GM23338 (cell line): ENCODE data around the gene FUNDC2. TPM values are rescaled to one million over a fixed set of nuclear protein-coding genes. Genes with fewer than 3 reads are reported as not detected.

Source experiments
- ATAC-seq: fragments of 200-7000 bp; cut with Tn5 transposase; 3 replicates; pipeline ENCODE4 v1.9.1; 2020
- DNase-seq: peaks from one replicate; pipeline ENCODE4 v3.0.0-alpha.2; 2015; ENCODE audit warnings: low spot score
- H2AFZ ChIP-seq: fragments of 200-600 bp; sonication (generic); 2 replicates; pipeline ENCODE4 v1.8.0; 2016; ENCODE audit warnings: antibody characterized with exemption, mild to moderate bottlenecking, moderate library complexity
- H3F3A ChIP-seq: fragments of 200-600 bp; sonication (generic); replicated peaks from 2 replicates; pipeline ENCODE4 v1.8.0; 2017; ENCODE audit warnings: antibody characterized with exemption, mixed run types, low read depth
- H3K27ac ChIP-seq: fragments of 200-600 bp; sonication (generic); 2 replicates; pipeline ENCODE4 v1.6.1; 2016; ENCODE audit warnings: low read depth
- H3K27me3 ChIP-seq: fragments of 200-600 bp; sonication (generic); 2 replicates; pipeline ENCODE4 v1.8.0; 2016; ENCODE audit warnings: mild to moderate bottlenecking, mixed run types, moderate library complexity; ENCODE audit not compliant: insufficient read depth
- H3K36me3 ChIP-seq: fragments of 200-600 bp; sonication (generic); 2 replicates; pipeline ENCODE4 v1.8.0; 2016; ENCODE audit warnings: mild to moderate bottlenecking; ENCODE audit not compliant: insufficient read depth
- H3K4me1 ChIP-seq: fragments of 200-600 bp; sonication (generic); 2 replicates; pipeline ENCODE4 v1.8.0; 2016; ENCODE audit warnings: mild to moderate bottlenecking, moderate library complexity; ENCODE audit not compliant: insufficient read depth
- H3K4me2 ChIP-seq: fragments of 200-600 bp; sonication (generic); 2 replicates; pipeline ENCODE4 v1.7.1; 2017; ENCODE audit warnings: mixed run types
- H3K4me3 ChIP-seq: fragments of 200-600 bp; sonication (generic); 2 replicates; pipeline ENCODE4 v1.6.1; 2016; ENCODE audit warnings: mixed run types
- H3K79me2 ChIP-seq: fragments of 200-600 bp; sonication (generic); replicated peaks from 2 replicates; pipeline ENCODE4 v1.8.0; 2017; ENCODE audit warnings: mild to moderate bottlenecking; ENCODE audit not compliant: insufficient read depth
- H3K9me2 ChIP-seq: fragments of 200-600 bp; sonication (generic); 2 replicates; pipeline ENCODE4 v1.8.0; 2017; ENCODE audit not compliant: insufficient read depth
- H4K20me1 ChIP-seq: fragments of 200-600 bp; sonication (generic); replicated peaks from 2 replicates; pipeline ENCODE4 v1.8.0; 2017; ENCODE audit warnings: mild to moderate bottlenecking; ENCODE audit not compliant: insufficient read depth
- H3K27ac Mint-ChIP-seq: 2 replicates; pipeline ENCODE4 v1.8.0; 2020; ENCODE audit warnings: inconsistent platforms, mild to moderate bottlenecking, moderate library complexity, mixed read lengths
- H3K27me3 Mint-ChIP-seq: 3 replicates; pipeline ENCODE4 v1.8.0; 2022; ENCODE audit warnings: low read depth, mild to moderate bottlenecking, moderate library complexity, mixed read lengths, inconsistent platforms; ENCODE audit not compliant: insufficient read depth, poor library complexity
- H3K36me3 Mint-ChIP-seq: 3 replicates; pipeline ENCODE4 v1.8.0; 2021; ENCODE audit warnings: low read depth, mild to moderate bottlenecking, inconsistent platforms, moderate library complexity, mixed read lengths
- H3K4me1 Mint-ChIP-seq: 3 replicates; pipeline ENCODE4 v1.8.0; 2020; ENCODE audit warnings: mild to moderate bottlenecking, inconsistent platforms, mixed read lengths
- H3K4me3 Mint-ChIP-seq: 3 replicates; pipeline ENCODE4 v1.8.0; 2021; ENCODE audit warnings: moderate library complexity, mild to moderate bottlenecking, inconsistent platforms, mixed read lengths
- H3K9me3 Mint-ChIP-seq: 3 replicates; pipeline ENCODE4 v1.8.0; 2020; ENCODE audit warnings: moderate library complexity, mild to moderate bottlenecking, inconsistent platforms, mixed read lengths
- CREB1 ChIP-seq: fragments of 250-450 bp; sonication (Bioruptor Pico); IDR thresholded peaks from 2 replicates; pipeline ENCODE4 v1.5.0; 2020; ENCODE audit warnings: low read depth, mild to moderate bottlenecking, moderate library complexity
- CTCF ChIP-seq, 2 experiments: fragments of 200-600 bp in 1 of 2; sonication (generic) in 1 of 2; conservative IDR thresholded peaks; 2 replicates each; pipeline versions ENCODE4 v1.5.1 to v1.6.1; 2016 to 2017; ENCODE audit warnings: antibody characterized with exemption in 2 of 2, low read depth in 2 of 2, mild to moderate bottlenecking in 2 of 2, moderate library complexity in 1 of 2
- ETS1 ChIP-seq: IDR thresholded peaks from 2 replicates; pipeline ENCODE4 v1.6.1; 2016; ENCODE audit warnings: antibody characterized with exemption
- EZH2 ChIP-seq: fragments of 200-600 bp; sonication (generic); IDR thresholded peaks from one replicate; pipeline ENCODE4 v1.8.0; 2017; ENCODE audit warnings: antibody characterized with exemption, mild to moderate bottlenecking, low read depth; ENCODE audit not compliant: unreplicated experiment
- EZH2phosphoT487 ChIP-seq: fragments of 200-600 bp; sonication (generic); IDR thresholded peaks from one replicate; pipeline ENCODE4 v1.8.1; 2018; ENCODE audit warnings: antibody characterized with exemption; ENCODE audit not compliant: unreplicated experiment
- JUNB ChIP-seq: IDR thresholded peaks from one replicate; pipeline ENCODE4 v1.6.1; 2016; ENCODE audit warnings: antibody characterized with exemption; ENCODE audit not compliant: unreplicated experiment
- NANOG ChIP-seq: IDR thresholded peaks from 2 replicates; pipeline ENCODE4 v1.6.1; 2016; ENCODE audit warnings: antibody characterized with exemption, borderline replicate concordance
- POLR2AphosphoS5 ChIP-seq: IDR thresholded peaks from 2 replicates; pipeline ENCODE4 v1.6.1; 2016; ENCODE audit warnings: antibody characterized with exemption, low read depth
- REST ChIP-seq: IDR thresholded peaks from one replicate; pipeline ENCODE4 v1.6.1; 2018; ENCODE audit warnings: antibody characterized with exemption; ENCODE audit not compliant: unreplicated experiment
- STAT1 ChIP-seq: IDR thresholded peaks from one replicate; pipeline ENCODE4 v1.6.1; 2016; ENCODE audit warnings: antibody characterized with exemption; ENCODE audit not compliant: unreplicated experiment
- ZNF114 ChIP-seq: fragments of 250-450 bp; sonication (Bioruptor Pico); IDR thresholded peaks from 2 replicates; pipeline ENCODE4 v1.5.0; 2020; ENCODE audit warnings: mild to moderate bottlenecking, moderate library complexity
- ZNF331 ChIP-seq: fragments of 250-450 bp; sonication (Bioruptor Pico); IDR thresholded peaks from 2 replicates; pipeline ENCODE4 v1.5.0; 2020; ENCODE audit warnings: low read depth, mild to moderate bottlenecking, moderate library complexity
- ZNF462 ChIP-seq: fragments of 250-450 bp; sonication (Bioruptor Pico); IDR thresholded peaks from 2 replicates; pipeline ENCODE4 v1.5.0; 2020; ENCODE audit warnings: mild to moderate bottlenecking, moderate library complexity
- polyA plus RNA-seq: library from polyadenylated mRNA; unstranded; fragments of >200 nt; fragmentation: Nextera tagmentation; extraction: Ambion mirVana; gene quantifications from 2 replicates; pipeline ENCODE4 v1.2.1, GENCODE V29; 2016
- total RNA-seq: library from RNA; depleted of rRNA; stranded (reverse); fragments of >200 nt; shearing (Covaris generic); gene quantifications from 2 replicates; pipeline ENCODE4 v1.2.3, GENCODE V29; 2014

The FUNDC2 gene
- total and polyA plus RNA-seq, 2 experiments from 2014 or later: 28.6 to 58.5 TPM

GRCh38 chrX:154987940-154988339 lies 38.7 kb upstream of the FUNDC2 start:
- Histone ChIP-seq H4K20me1 (no peaks in the 10 kb centered on the region), H3F3A (no peaks in the 10 kb centered on the region), H3K4me1 (0 out of 2 replicates have a peak, but pooled peaks cover 5% of the 10 kb centered on the region), H3K27me3 (no peaks in the 10 kb centered on the region), H3K79me2 (no peaks in the 10 kb centered on the region), H3K4me2 (no peak overlapping the region), H3K4me3 (no peak overlapping the region), H2AFZ (no peak overlapping the region), H3K36me3 (no peaks in the 10 kb centered on the region), H3K9me2 (no peaks in the 10 kb centered on the region), H3K27ac (no peak overlapping the region)
- TF ChIP-seq ZNF114 (CRISPR knock-in tag): no peak
- no peak for TF ChIP-seq ZNF462 (CRISPR knock-in tag)
- no peak for TF ChIP-seq EZH2phosphoT487
- TF ChIP-seq STAT1: no peak
- TF ChIP-seq NANOG: no peak
- no peak for TF ChIP-seq JUNB
- no peak for TF ChIP-seq REST
- no peak for TF ChIP-seq CTCF (conservative IDR thresholded peaks at IDR 0.05; ENCODE audit: low read depth in 2 of 2)
- TF ChIP-seq POLR2AphosphoS5: no peak
- TF ChIP-seq ZNF331 (CRISPR knock-in tag): no peak
- no peak for TF ChIP-seq CREB1 (CRISPR knock-in tag)
- TF ChIP-seq ETS1: no peak
- no peak for TF ChIP-seq EZH2
- ATAC-seq: no peak
- no peak for DNase-seq
- H3K27ac Mint-ChIP-seq: no peak overlapping the region
- H3K4me1 Mint-ChIP-seq: no peaks in the 10 kb centered on the region
- no peaks in the 10 kb centered on the region for H3K36me3 Mint-ChIP-seq
- H3K4me3 Mint-ChIP-seq: no peak overlapping the region
- H3K27me3 Mint-ChIP-seq: no peaks in the 10 kb centered on the region
- no peaks in the 10 kb centered on the region for H3K9me3 Mint-ChIP-seq
